ENCODE data around the gene EXOC4.

The EXOC4 gene

DNA sequence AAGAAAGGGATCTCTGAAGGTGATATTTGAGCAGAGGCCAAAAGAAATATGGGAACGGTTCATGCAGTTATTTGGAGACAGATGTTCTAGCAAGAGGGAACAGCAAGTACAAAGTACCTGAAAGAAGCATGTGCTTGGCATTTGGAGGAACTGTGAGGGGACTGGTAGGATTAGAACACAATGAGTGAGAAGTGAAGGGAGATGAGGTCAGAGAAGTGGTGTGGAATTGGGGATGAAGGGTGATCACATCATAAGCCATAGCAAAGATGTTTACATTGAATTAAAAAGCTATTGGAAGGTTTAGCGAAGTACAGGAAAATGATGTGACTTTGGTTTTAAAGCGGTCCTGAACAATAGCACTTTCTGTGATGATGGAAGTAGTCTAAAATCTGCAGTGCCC is 471.8 kb downstream of the EXOC4 start:
- no peak for DNase-seq

DNA sequence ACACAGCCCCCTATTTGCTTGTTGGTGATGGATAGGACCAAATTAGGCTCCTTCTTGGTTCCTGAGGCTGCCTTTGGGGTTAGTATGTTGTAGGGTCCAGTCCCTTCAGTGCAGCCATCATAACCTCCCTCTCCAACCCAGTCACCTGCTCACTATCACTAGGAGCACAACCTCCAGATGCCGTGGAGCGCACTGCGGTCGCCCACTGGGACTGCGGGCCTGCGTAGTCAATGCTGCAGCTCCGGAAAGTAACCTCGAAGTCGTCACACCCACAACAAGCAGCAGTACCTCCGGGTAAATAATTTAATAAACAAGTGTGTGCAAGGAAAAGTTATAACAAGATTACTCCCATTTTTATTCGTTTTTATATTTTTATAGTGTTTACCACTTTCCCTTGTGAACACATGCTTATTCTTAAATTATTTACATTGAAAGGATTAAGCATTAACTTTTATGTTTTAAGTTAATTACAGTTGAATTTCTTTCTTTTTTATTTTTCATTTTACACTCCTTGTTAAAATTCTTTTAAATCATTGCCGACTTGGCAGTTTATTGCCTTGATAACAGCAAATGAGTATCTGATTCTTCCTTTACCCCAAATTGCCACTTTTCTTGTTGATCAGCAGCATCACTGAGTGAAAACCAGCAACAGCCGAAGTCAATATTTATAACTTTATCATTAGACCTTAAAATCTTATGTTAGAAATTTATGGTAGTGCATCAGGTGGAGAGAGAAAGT is 474.8 kb downstream of the EXOC4 start:
- no peak for DNase-seq

DNA sequence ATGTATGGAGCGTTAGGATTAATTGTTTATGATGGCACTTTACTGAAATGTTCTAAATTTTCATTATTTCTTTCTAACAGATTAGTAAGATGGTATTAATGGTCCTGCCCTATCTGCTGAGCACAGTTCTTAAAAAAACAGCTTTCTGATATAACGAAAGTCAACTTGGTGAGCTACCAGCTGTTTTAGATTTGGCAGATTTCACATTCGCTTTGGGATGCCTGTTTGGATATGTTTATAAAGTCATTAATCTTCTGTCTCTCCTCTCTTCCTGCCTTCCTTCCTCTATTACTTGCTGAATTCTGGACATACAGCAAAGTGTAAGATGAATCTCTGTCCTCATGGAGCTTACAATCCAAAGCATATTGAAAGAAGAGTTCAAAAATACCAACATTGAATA is 477.5 kb downstream of the EXOC4 start:
- DNase-seq: no peak

DNA sequence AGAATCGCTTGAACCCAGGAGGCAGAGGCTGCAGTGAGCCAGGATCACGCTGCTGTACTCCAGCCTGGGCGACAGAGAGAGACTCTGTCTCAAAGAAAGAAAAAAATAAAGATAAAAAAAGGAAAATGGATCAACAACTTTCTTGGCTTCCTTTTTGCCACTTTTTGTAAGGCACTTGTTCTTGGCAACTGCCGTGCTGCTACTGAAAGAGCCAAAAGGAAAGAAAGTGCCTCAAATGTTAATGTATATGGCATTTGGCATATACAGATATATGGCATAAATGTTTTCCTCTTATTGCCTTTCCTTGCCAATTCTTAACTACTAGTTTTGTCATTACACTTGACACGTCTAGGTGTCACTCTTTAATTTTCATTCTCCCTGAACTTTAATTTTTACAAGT is 480.5 kb downstream of the EXOC4 start:
- DNase-seq: no peak

DNA sequence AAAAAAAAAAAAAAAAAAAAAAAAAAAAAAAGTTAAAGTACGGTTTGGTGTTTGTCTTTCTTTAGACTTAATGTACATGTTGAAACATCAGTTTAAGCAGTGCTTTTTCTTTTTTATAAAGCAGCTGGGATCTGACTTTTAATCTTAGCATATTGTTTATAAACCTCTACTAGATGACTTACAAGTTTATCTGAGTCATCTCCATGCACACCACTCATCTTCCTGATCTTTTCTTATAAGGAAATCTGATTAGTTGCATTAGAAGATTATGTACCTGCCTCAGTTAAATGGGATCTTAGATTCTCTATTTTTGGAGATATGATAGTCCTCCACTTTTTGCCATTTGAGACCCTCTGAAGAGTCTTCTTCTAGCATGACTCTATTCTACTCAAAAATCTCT is 482.3 kb downstream of the EXOC4 start:
- DNase-seq: no peak

DNA sequence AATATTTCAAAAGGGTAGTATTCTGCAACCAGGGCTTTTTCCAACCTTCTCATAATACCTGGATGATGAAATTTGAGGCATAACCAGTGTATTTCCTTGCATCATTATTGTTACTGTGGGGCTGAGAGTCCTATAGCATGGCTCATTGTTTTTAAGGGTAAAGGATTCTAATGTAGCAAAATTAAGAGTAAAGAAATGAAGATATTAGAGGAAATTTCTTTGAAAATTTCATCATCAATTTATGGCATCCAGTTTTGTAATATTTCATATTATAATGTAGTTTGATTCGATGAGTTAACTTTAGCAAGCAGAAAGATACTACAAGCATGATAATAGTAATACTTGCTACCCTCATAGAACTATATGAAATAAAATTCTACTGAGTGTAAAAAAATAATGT is 486.9 kb downstream of the EXOC4 start:
- no peak for DNase-seq

DNA sequence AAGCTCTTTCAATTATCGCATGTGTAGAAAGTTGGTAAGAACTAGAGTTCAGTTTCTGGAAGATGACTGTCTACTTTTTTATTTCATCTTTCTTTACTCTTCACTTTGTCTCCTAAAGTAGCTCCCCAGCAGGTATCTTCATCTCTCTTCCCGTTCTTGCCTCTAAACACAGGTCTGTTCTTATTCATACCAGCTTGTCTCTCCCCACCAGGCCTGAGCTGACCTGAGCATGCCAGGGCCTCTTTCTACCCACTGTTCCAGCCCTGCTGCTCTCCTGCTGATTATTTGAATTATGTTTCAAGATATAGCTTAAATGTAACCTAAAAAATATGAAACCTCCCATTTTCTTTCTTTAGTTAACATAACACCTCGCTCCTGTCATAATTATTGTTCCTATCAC is 488.2 kb downstream of the EXOC4 start:
- no peak for DNase-seq

DNA sequence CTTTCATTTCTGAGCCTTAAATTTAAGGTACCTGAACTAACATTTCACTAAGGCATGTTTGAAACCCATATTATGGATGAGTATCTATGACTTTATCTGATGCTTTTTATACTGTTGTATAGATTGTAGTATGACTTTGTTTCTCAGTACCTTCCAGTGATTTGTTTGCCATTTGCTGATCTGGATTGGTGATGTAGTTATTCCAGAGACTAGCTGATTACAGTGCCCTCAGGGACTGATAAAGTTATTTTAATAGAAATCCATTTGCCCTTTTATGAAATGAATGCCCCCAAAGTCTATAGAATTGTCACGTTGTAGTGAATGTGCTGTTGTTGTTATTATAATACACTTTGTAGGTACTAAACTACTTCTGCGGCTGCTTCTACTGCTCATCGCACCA is 488.8 kb downstream of the EXOC4 start:
- DNase-seq: no peak

DNA sequence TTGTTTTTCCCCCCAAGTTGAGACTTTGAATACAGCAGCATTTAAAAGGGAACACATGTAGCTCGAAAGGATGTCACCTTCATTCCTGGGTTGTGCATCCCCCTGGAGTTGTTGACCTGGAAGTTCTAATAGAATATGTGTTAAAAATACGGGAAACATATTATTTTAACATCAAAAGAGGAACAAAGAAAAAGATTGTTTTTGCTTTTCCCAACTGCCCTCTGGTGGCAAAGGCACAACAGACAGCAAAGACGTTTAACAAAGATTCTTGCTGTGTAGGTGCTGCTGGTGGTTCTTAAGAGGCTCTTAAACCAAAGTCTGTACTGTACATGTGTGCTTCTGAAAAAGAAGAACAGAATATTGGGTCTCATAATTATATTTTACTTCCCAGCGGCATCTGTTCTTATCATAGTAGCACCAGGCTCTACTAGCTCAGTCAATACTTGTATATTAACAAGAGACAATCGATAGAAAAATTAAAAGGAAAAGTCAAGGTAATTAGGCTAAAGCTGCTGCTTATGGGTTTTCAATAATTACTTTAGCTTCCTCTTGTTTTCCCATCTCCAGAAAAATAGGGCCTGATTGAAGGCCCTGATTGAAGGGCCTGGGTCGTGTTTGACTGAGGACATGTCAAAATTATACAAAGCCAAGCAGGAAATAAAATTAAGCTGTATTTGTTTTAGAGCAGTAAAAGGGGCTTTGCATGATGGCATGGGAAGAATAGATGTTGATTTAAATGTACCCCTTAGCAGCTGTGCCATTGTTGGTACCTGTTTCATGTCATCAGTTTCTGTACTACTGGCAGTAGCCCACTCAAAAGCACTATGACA is 490.0 kb downstream of the EXOC4 start:
- DNase-seq: no peak

DNA sequence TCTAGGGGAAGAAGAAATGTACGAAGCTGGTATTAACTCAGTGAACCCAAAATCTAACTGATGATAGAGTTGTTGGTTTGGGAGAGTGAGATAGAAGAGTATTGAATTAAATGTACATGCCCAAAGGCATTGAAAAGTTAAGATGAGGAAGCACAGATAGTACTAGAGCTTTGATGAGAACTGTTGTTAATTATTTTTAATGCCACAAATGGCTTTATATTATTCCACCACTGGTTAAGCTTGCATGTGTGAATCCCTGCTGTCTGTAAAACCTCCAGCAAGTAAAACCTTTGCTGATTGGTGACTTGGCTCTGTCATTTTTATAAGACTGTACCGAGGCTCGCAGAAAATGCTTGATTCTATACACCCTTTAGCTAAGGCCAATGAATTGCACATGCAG is 491.6 kb downstream of the EXOC4 start:
- DNase-seq: no peak

DNA sequence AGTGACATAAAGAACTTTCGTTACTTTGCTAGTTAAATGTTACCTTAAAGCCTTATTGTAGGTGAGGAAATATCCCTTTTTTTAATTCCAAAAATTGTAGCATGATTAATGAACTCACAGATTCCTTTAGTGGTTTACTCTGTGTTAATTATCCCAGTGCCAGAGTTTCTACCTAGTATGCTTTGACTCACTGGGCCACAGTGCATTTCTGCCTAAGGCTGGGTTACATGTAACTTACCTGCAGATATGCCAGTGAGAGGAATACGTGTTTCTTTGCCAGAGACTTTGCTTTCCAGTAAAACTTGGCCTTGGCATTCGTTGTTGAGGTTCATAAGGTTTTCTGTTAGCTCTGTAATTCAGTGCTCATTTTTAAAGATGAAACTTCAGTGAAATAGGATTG is 493.4 kb downstream of the EXOC4 start:
- DNase-seq: no peak

DNA sequence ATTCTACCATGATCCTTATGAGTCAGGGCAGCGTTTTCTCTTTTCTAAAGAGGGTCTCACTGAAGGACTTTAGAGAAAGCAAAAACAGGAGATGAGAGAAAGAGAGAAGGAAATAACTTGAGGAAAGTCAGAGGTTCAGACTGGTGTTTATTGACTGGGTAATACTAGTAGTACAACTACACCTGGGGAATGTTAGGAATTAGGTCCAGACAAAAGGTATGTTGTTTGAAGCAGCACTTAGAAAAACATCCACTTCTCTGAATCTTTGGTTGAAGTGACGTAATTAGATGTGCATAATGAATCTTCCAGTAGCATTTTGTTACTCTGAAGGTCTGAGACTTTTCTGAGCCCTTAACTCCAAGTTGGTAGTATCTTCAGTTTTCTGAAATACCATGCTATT is 494.0 kb downstream of the EXOC4 start:
- DNase-seq: no peak

DNA sequence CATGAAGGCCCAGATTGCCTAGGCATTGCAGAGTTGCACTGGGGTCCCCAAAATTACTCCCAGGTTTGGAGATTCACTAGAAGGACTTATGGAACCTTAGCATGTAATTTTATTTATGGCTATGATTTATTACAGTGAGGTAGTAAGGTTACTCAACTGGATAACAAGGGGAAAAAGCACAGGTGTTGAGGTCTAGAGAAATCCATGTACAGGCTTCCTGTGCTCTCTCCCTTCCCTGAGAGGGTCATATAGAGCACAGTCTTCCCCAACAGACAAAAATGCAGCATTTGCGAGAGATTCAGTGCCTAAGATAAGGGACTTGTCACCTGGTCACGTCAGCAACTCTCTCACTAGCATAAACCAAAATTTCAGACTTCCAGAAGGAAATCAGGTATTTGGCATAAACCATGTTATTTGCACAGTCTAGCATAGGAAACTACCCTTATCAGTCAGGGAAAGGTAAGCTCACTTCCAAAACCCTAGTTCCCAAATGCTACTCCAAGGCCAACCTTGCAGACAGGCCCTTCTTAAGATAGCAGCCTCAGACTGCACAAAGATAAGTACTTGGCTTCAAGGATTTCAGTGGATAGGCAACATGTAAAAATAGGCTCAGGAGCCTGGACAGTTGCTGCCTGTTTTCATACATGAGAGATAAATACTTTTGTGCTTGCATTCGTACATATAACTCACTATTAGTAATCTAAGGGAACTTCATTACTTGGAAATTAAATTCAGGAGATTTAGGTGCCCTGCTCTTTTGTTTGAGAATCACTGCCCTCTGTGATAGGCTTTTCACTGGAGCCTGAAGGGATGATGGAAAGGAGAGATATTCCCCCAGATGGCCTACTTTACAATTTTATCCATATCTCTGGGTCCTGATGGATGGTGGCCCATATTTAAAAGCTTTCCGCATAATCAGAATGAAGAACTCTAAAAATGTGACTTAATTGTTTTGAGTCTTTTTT is 495.8 kb downstream of the EXOC4 start:
- DNase-seq: no peak

DNA sequence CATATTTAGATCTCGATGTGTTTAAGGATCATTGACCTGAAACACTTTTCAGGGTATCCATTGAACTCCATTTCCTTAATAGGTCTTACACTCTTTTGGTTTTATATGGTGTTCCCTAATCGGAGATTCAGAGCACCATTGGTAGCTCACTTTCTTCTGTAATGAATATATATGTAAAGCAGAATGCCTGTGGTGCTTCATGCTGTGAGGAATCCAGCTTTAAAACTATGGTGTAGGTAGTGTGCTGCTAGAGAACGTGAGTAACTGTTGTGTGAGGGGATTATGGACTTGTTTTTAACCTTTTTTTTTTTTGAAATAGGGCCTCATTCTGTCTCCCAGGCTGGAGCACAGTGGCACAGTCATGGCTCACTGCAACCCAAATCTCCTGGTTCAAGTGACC is 497.4 kb downstream of the EXOC4 start:
- DNase-seq: no peak

DNA sequence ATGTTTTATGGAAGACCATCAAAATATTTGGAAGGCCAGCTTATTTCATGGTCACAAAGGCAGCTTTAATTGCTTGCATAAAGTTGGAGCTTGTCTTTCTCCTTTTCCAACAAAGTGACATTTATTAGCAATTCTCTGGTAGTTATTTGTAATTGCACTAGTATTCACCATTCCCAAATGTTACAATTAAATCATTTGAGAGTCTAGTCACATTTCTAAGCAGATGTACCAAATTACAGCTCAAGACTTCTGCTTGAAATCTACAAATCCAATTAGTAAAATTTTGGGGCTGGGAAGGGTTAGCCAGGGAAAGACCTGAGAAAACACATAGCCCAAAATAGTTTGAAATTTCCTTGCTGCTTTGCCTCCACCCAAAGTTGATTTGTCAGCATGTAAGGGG is 498.2 kb downstream of the EXOC4 start:
- no peak for DNase-seq

DNA sequence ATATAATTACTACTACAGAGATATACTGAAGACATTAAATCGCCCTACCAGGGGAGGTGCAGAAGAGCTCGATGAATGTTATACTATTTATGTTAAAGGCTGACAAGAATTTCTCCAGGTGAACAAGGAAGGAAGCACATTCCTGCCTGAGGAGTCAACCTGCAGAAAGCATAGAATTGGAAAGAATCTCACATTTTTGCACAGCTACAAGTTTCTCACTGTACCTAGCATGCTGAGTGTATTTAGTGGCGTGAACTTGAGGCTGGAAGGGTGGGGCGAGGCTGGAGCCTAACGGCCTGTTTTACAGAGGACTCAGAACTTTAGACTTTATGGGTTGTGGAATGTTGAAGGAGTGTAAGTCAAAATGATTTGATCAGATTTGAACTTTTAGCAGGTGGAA is 500.6 kb downstream of the EXOC4 start:
- DNase-seq: no peak

DNA sequence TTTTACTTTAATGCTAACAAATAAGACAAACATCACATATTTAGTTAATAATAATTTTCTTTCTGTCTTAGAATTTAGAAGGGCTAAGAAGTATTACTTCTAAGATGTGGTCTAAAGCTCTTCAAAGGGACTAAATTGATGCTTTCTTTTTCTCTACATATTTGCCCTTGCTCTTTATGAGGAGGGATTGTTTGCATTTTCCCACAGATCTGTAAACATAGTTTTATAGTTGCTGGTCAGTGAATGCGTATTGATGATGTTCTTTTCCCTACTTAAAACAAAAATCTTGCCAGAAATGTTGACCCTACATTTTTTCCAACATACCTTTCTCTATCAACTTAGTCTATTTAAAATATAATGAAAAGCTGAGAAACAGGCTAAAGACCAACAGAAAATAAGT is 501.8 kb downstream of the EXOC4 start:
- DNase-seq: no peak

DNA sequence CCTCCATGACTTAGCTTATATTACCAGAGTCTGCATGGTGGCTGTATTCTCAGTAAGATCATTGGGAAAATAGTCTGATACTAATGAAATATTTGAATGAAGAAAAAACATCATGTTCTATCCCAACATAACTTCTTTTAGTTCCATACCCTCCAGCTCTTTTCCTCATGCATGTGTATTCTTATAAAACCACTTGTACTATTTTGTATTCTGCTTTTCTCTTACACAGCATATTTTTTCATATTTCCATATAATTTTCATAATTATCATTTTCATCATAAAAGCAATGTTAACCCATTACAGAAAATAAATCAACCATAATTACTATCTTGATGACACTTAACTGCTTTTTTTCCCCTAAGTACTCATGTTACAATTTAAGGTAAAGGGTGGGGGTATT is 503.0 kb downstream of the EXOC4 start:
- no peak for DNase-seq

DNA sequence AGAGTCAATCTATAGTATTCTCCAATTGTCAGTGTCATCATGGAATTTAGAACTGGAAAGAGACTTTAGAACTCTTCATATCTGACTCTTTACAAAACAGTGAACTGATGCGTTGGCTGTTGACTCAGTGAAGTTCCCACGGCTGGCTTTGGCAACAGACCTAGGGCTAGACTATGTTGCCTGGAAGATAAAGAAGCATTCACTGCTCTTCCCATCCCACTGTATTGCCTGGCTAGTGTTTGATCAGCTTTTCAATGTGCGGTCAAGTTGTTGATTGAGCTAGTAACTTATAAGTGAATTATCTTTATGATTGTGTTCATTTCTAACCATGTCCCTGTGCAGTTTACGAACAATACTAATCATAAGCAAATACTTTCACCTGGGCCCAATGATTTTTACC is 508.6 kb downstream of the EXOC4 start:
- DNase-seq: no peak

DNA sequence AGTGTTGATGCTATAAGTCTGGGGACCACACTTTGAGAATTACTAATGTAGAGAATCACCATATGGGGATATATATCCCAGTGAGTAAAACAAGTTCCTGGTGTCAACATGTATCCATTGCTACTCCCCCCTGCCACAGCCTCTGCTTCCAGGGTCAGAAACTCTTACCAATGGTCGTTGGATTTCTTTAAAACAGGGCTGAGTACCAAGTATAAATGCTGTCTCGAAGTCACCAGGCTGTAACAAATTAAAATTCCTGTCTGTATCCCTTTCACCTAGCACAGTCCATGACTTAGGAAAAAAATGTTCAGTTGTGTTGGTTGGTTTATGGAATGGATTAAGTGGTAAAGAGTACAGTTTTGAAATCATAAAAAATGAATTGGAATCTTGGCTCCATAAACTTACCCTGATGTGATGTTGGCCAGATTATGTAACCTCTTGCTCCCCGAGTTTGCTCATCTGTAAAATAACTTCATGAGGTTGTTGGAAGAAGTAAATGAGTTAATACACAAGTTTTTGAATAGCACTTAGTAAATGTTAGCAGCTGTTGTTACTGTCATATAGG is 510.3 kb downstream of the EXOC4 start:
- DNase-seq: no peak

DNA sequence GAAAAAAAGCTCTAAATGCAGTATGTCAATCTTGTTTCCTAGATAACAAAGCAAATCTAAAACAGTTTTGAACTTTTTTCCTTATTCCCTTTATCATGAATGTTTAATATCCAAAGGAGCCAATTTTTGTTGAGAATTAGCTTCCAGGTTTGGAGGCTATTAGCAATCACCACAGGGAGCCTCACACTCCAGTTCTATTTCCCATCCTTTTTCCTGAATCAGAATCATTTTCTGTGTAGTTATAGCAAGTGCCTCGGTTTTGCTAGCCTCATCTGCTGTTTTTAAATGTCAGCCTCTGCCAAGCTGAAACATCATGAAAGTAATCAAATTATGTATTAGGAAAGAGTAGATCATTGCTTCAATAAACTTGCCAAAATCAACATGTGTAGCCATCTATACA is 516.8 kb downstream of the EXOC4 start:
- DNase-seq: no peak

DNA sequence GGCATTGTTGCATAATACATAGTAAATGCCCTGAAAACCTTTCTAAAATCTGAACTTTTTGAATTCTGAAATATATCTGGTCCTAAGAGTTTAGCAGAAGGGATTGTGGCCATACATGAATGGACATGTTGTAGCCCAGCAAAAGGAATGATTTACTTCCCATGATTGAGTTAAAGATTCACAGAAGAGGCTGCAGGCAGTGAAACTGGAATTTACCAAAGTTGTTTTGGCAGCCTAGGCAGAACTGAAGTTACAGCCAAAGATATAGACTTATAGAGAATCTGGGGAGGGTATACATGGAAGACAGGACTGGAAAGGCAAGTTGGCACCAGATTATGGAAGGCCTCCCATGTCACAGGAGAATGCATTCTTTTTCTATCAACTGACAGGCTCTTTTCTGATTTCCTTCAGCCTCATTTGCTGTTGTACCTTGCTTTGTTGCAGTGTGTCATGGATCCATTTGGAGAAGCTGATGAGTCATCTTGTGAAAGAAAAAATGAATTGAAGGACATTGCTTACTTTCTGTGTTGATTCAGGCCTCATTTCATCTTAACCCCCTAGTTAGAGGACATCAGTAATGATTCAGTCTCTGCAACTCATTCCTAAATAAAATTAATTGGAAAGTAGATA is 518.1 kb downstream of the EXOC4 start:
- DNase-seq: no peak

Measured in NCI-H2029 (cell line).